OCI-LY7 (cell line): ENCODE measurements around the gene TMPRSS11B. TPM values are rescaled to one million over a fixed set of nuclear protein-coding genes. Genes with fewer than 3 reads are reported as not detected.

Experiments used
- BruUV-seq: library from RNA; stranded (reverse); fragments of 400-500 nt; replicated peaks from 2 replicates; lab custom pipeline; 2021; lab: Mats Ljungman, UMichigan
- CTCF ChIA-PET: fragments of 300-600 bp; sonication (Branson Sonifier 250); formaldehyde crosslinking; loops from one replicate; lab custom pipeline; 2022; ENCODE audit warnings: antibody characterized with exemption; ENCODE audit not compliant: unreplicated experiment; lab: Charles Lee
- POLR2A ChIA-PET: fragments of 300-600 bp; sonication (Branson Sonifier 250); formaldehyde crosslinking; loops from one replicate; lab custom pipeline; 2022; ENCODE audit warnings: antibody characterized with exemption; lab: Charles Lee
- DNase-seq: peaks from one replicate; pipeline ENCODE4 v3.0.0-alpha.2; 2015; ENCODE audit warnings: low spot score
- H2AFZ ChIP-seq: fragments of 200-600 bp; sonication (generic), shearing (Covaris generic); 2 replicates; pipeline ENCODE4 v1.6.1; 2014; ENCODE audit warnings: mild to moderate bottlenecking, antibody characterized with exemption, low read length, moderate library complexity
- H3K27ac ChIP-seq: fragments of 200-600 bp; sonication (generic); 2 replicates; pipeline ENCODE4 v1.5.1; 2014; ENCODE audit warnings: mixed run types, low read depth, mild to moderate bottlenecking, moderate library complexity, low read length, inconsistent platforms; ENCODE audit not compliant: poor library complexity, severe bottlenecking
- H3K36me3 ChIP-seq: fragments of 200-600 bp; sonication (generic); 2 replicates; pipeline ENCODE4 v1.6.1; 2014; ENCODE audit warnings: mild to moderate bottlenecking, antibody characterized with exemption, low read length, moderate library complexity, mixed read lengths; ENCODE audit not compliant: insufficient read depth
- H3K4me1 ChIP-seq: fragments of 200-600 bp; sonication (generic); 2 replicates; pipeline ENCODE4 v1.5.1; 2014; ENCODE audit warnings: mild to moderate bottlenecking, low read length; ENCODE audit not compliant: insufficient read depth, poor library complexity, severe bottlenecking
- H3K4me2 ChIP-seq: fragments of 200-600 bp; sonication (generic); 2 replicates; pipeline ENCODE4 v1.6.1; 2014; ENCODE audit warnings: mild to moderate bottlenecking, low read length
- H3K4me3 ChIP-seq: fragments of 200-600 bp; sonication (generic); 2 replicates; pipeline ENCODE4 v1.5.1; 2014; ENCODE audit warnings: mild to moderate bottlenecking, low read depth, low read length; ENCODE audit not compliant: poor library complexity, severe bottlenecking
- H3K79me2 ChIP-seq: fragments of 200-600 bp; sonication (generic); 2 replicates; pipeline ENCODE4 v1.6.1; 2016; ENCODE audit warnings: low read depth, mild to moderate bottlenecking, low read length, moderate library complexity, mixed read lengths; ENCODE audit not compliant: insufficient read depth
- H3K9me2 ChIP-seq: fragments of 200-600 bp; sonication (generic); 2 replicates; pipeline ENCODE4 v1.6.1; 2016; ENCODE audit warnings: mild to moderate bottlenecking, low read length, mixed read lengths; ENCODE audit not compliant: insufficient read depth
- H3K9me3 ChIP-seq: fragments of 200-600 bp; sonication (generic); 2 replicates; pipeline ENCODE4 v1.6.1; 2014; ENCODE audit warnings: mild to moderate bottlenecking, mixed run types, low read length, mixed read lengths
- H4K20me1 ChIP-seq: fragments of 200-600 bp; sonication (generic); 2 replicates; pipeline ENCODE4 v1.6.1; 2014; ENCODE audit warnings: mild to moderate bottlenecking, antibody characterized with exemption, low read length, moderate library complexity, mixed read lengths; ENCODE audit not compliant: insufficient read depth
- EZH2phosphoT487 ChIP-seq: fragments of 200-600 bp; sonication (generic); IDR thresholded peaks from 2 replicates; pipeline ENCODE4 v1.6.1; 2018; ENCODE audit warnings: low read depth, borderline replicate concordance, mild to moderate bottlenecking, mixed run types, antibody characterized with exemption, low read length, moderate library complexity, mixed read lengths
- intact Hi-C: fragments of 100-400 bp; cut with micrococcal nuclease; formaldehyde crosslinking; loops from one replicate; pipeline ENCODE4 v1.10.0; 2022; ENCODE audit not compliant: unreplicated experiment
- total RNA-seq, 2 experiments: library from RNA; depleted of rRNA in 1 of 2; stranded (reverse); fragments of >200 nt in 1 of 2; shearing (Covaris generic) in 1 of 2; gene quantifications; 2 replicates each; pipeline ENCODE4 v1.2.3, GENCODE V29; 2014 to 2022
- TF ChIP-seq, protein P1 (sequence below): fragments of 200-600 bp; sonication (generic); conservative IDR thresholded peaks from 2 replicates; pipeline ENCODE4 v1.5.1; 2014; ENCODE audit warnings: mild to moderate bottlenecking, antibody characterized with exemption, low read length, moderate library complexity, mixed read lengths

The TMPRSS11B gene
- total RNA-seq, 2 experiments from 2014 or later = not detected

GRCh38 chr4:68278029-68278428 lies 32.5 kb upstream of the TMPRSS11B start:
- Histone ChIP-seq H3K27ac (no peak overlapping the region), H2AFZ (no peak overlapping the region), H3K4me2 (no peak overlapping the region), H3K79me2 (no peaks in the 10 kb centered on the region), H3K36me3 (no peaks in the 10 kb centered on the region), H3K4me1 (no peaks in the 10 kb centered on the region), H3K4me3 (no peak overlapping the region), H4K20me1 (no peaks in the 10 kb centered on the region), H3K9me3 (no peaks in the 10 kb centered on the region), H3K9me2 (no peaks in the 10 kb centered on the region)
- CTCF ChIA-PET = no interaction called here
- no TSS peak for BruUV-seq
- intact Hi-C loops = no loop called here
- POLR2A ChIA-PET = interaction anchor here (0.6 to 0.7 kb wide), 2 partner anchors 86 to 359 kb away, joined by 3 read pairs; no protein-coding TSS in a partner anchor
- DNase-seq = no peak
- no peak for TF ChIP-seq EZH2phosphoT487
- TF ChIP-seq, protein P1, sequence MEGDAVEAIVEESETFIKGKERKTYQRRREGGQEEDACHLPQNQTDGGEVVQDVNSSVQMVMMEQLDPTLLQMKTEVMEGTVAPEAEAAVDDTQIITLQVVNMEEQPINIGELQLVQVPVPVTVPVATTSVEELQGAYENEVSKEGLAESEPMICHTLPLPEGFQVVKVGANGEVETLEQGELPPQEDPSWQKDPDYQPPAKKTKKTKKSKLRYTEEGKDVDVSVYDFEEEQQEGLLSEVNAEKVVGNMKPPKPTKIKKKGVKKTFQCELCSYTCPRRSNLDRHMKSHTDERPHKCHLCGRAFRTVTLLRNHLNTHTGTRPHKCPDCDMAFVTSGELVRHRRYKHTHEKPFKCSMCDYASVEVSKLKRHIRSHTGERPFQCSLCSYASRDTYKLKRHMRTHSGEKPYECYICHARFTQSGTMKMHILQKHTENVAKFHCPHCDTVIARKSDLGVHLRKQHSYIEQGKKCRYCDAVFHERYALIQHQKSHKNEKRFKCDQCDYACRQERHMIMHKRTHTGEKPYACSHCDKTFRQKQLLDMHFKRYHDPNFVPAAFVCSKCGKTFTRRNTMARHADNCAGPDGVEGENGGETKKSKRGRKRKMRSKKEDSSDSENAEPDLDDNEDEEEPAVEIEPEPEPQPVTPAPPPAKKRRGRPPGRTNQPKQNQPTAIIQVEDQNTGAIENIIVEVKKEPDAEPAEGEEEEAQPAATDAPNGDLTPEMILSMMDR = no peak

DNA sequence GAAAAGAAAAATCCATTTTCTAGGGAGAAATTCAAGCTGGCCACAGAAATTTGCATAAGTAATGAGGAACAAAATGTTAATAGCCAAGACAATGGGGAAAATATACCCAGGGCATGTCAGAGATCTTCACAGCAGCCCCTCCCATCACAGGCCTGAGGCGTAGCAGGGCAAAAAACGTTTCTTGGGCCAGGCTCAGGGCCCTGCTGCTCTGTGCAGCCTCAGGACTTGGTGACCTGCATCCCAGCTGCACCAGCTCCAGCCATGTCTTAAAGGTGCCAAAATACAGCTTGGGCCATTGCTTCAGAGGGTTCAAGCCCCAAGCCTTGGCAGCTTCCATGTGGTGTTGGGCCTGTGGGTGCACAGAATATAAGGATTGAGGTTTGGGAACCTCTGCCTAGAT lies 32.1 kb upstream of the TMPRSS11B start:
- Histone ChIP-seq H3K9me2 (no peaks in the 10 kb centered on the region), H2AFZ (no peak overlapping the region), H3K4me2 (no peak overlapping the region), H3K27ac (no peak overlapping the region), H4K20me1 (no peaks in the 10 kb centered on the region), H3K79me2 (no peaks in the 10 kb centered on the region), H3K36me3 (no peaks in the 10 kb centered on the region), H3K9me3 (no peaks in the 10 kb centered on the region), H3K4me3 (no peak overlapping the region), H3K4me1 (no peaks in the 10 kb centered on the region)
- no peak for TF ChIP-seq EZH2phosphoT487
- TF ChIP-seq, protein P1 = no peak
- intact Hi-C loops = no loop called here
- ChIA-PET POLR2A (interaction anchor here (0.7 kb wide), 1 partner anchor 86 kb away, joined by 3 read pairs; no protein-coding TSS in a partner anchor), CTCF (no interaction called here)
- BruUV-seq = no TSS peak
- DNase-seq = no peak

DNA sequence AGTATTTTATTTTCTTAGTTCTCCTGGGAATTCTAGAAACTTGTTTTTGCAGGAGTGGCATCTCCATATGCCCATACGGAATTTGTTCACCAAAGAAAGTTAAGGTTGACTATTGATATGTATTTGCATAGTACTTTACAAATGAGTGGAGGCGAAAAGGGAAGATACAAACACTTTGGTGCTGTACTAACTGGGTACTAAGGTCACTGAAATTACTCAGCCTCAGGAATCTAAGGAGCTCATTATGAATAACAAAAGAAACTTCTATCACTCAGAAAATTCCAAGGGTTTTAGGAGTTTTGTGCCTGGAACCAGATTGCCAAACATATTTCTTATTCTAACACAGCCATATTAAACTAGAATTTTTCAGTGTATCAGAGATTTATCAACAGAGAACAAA lies 27.4 kb upstream of the TMPRSS11B start:
- Histone ChIP-seq H3K79me2 (no peaks in the 10 kb centered on the region), H3K4me1 (no peaks in the 10 kb centered on the region), H4K20me1 (no peaks in the 10 kb centered on the region), H3K4me2 (no peak overlapping the region), H3K27ac (no peak overlapping the region), H2AFZ (no peak overlapping the region), H3K9me3 (no peaks in the 10 kb centered on the region), H3K4me3 (no peak overlapping the region), H3K36me3 (no peaks in the 10 kb centered on the region), H3K9me2 (no peaks in the 10 kb centered on the region)
- ChIA-PET POLR2A (interaction anchor here (0.7 kb wide), 1 partner anchor 99 kb away, joined by 3 read pairs; no protein-coding TSS in a partner anchor), CTCF (interaction anchor here (1.6 kb wide), 1 partner anchor 103 kb away, joined by 8 read pairs; no protein-coding TSS in a partner anchor)
- intact Hi-C loops = loop anchor here (1.0 to 5.0 kb wide), 2 partner anchors 103 to 224 kb away; no protein-coding TSS in a partner anchor
- TF ChIP-seq EZH2phosphoT487 = no peak
- TF ChIP-seq, protein P1 = no peak
- DNase-seq = no peak
- BruUV-seq = no TSS peak
